BE2C (cell line): ENCODE results near the gene CCL28.

ENCODE experiments used
- DNase-seq: peaks from one replicate; pipeline ENCODE4 v3.0.0-alpha.2; 2020
- H3K27me3 ChIP-seq: fragments of 250-450 bp; sonication (Bioruptor Pico); 2 replicates; pipeline ENCODE4 v1.5.1; 2020; ENCODE audit warnings: mild to moderate bottlenecking
- H3K36me3 ChIP-seq: fragments of 250-450 bp; sonication (Bioruptor Pico); 2 replicates; pipeline ENCODE4 v1.5.1; 2020; ENCODE audit warnings: mild to moderate bottlenecking
- H3K4me1 ChIP-seq: fragments of 250-450 bp; sonication (Bioruptor Pico); 2 replicates; pipeline ENCODE4 v1.5.1; 2020
- H3K4me3 ChIP-seq: 2 replicates; pipeline ENCODE4 v1.5.1; 2011; ENCODE audit warnings: low read depth, low read length
- H3K9me3 ChIP-seq: fragments of 250-450 bp; sonication (Bioruptor Pico); 2 replicates; pipeline ENCODE4 v1.5.1; 2020
- TF ChIP-seq, protein P1 (sequence below): IDR thresholded peaks from 2 replicates; pipeline ENCODE4 v1.5.1; 2012; ENCODE audit warnings: mild to moderate bottlenecking, low read depth, low read length

Gene CCL28

GRCh38 chr5:43400082-43400481 is 12.1 kb downstream of the CCL28 start:
- DNase-seq: no peak
- Histone ChIP-seq H3K4me1 (no peaks in the 10 kb centered on the region), H3K36me3 (no peaks in the 10 kb centered on the region), H3K9me3 (no peaks in the 10 kb centered on the region), H3K4me3 (no peak overlapping the region), H3K27me3 (peaks cover 23% of the 10 kb centered on the region)
- TF ChIP-seq, protein P1, sequence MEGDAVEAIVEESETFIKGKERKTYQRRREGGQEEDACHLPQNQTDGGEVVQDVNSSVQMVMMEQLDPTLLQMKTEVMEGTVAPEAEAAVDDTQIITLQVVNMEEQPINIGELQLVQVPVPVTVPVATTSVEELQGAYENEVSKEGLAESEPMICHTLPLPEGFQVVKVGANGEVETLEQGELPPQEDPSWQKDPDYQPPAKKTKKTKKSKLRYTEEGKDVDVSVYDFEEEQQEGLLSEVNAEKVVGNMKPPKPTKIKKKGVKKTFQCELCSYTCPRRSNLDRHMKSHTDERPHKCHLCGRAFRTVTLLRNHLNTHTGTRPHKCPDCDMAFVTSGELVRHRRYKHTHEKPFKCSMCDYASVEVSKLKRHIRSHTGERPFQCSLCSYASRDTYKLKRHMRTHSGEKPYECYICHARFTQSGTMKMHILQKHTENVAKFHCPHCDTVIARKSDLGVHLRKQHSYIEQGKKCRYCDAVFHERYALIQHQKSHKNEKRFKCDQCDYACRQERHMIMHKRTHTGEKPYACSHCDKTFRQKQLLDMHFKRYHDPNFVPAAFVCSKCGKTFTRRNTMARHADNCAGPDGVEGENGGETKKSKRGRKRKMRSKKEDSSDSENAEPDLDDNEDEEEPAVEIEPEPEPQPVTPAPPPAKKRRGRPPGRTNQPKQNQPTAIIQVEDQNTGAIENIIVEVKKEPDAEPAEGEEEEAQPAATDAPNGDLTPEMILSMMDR: peak; percentile 25

DNA sequence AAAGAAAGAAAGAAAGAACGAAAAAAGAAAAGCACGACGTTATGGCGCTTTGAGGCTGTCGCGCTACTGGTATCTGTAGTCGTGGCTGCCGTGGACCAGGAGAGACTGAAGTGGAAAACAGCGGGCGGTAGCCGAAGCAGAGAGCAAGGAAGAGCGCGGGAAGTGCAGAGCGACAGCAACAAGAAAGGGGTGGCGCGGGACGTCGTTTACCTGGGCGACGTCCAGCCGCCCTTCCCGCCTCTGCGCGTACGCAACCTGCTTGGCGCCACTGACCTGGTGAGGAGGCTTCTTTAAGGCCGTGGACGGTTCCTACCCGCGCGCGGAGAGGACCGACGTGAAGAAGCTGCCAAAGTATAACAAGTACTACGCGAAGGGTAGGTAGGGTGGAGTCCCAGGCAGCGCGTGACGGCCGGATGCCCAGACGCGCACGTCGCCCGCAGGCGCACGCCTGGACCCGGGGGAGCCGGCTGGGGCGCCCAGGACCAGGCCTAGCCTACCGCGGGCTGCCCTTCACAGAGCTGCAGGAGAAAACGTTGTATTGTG is 15.4 kb downstream of the CCL28 start:
- Histone ChIP-seq H3K4me1 (no peaks in the 10 kb centered on the region), H3K9me3 (no peaks in the 10 kb centered on the region), H3K27me3 (peaks cover 18% of the 10 kb centered on the region), H3K4me3 (no peak overlapping the region), H3K36me3 (no peaks in the 10 kb centered on the region)
- TF ChIP-seq, protein P1: no peak
- DNase-seq: peak; percentile 24

- TF ChIP-seq, protein P1: no peak
- H3K27me3 ChIP-seq: no peaks in the 10 kb centered on the region
- H3K9me3 ChIP-seq: no peaks in the 10 kb centered on the region
- no peaks in the 10 kb centered on the region for H3K36me3 ChIP-seq
- DNase-seq: no peak
- no peaks in the 10 kb centered on the region for H3K4me1 ChIP-seq
- H3K4me3 ChIP-seq: no peak overlapping the region
Observed at GRCh38 chr5:43390471-43390870, 21.7 kb downstream of the CCL28 start.

DNA sequence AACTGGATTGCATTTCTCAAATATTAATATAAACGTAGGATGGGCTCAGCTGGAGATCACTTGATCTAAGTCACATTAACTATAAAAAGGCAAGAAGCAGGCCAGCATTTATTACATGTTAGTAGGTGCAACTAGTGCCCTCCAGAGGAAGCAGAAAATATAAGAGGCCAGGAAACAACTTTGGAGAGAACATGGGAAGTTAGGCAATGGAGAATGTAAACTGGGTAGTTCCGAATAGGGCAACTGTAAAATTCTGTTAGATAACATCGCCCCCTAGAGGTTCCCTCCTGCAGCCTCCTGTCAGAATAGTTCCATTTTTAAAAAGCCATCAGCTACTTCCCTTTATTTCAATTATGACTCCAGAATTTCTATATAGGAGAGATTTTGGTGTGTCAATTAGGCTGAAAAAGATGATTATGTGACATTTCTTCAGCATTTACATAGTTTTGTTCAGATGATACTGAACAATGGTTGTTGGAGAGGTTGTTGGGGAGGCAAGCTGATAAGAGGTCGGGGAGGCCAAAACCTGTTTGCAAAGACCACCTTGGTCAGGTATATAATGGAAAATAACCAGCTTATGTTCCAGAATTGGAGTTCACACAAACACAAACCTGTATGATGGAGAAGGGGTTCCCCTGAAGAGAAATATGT is 22.4 kb downstream of the CCL28 start:
- Histone ChIP-seq H3K4me1 (no peaks in the 10 kb centered on the region), H3K27me3 (no peaks in the 10 kb centered on the region), H3K9me3 (no peaks in the 10 kb centered on the region), H3K4me3 (no peak overlapping the region), H3K36me3 (no peaks in the 10 kb centered on the region)
- TF ChIP-seq, protein P1: peak; percentile 92
- peak; percentile 59 for DNase-seq

- Histone ChIP-seq H3K4me1 (no peaks in the 10 kb centered on the region), H3K36me3 (no peaks in the 10 kb centered on the region), H3K9me3 (no peaks in the 10 kb centered on the region), H3K4me3 (no peak overlapping the region), H3K27me3 (peaks cover 15% of the 10 kb centered on the region)
- DNase-seq: no peak
- TF ChIP-seq, protein P1: no peak
Observed at GRCh38 chr5:43386960-43387362, 25.2 kb downstream of the CCL28 start.

- Histone ChIP-seq H3K27me3 (peaks cover 2% of the 10 kb centered on the region), H3K4me3 (no peak overlapping the region), H3K9me3 (no peaks in the 10 kb centered on the region), H3K36me3 (no peaks in the 10 kb centered on the region), H3K4me1 (no peaks in the 10 kb centered on the region)
- DNase-seq: no peak
- TF ChIP-seq, protein P1: no peak
Observed at GRCh38 chr5:43376496-43377140, 35.6 kb downstream of the CCL28 start.
